Activated T-cell treated with anti-CD3 and anti-CD28 coated beads for 24 hours (primary cell): Measurements from ENCODE around the gene ADGRD1.
"Not testable (repeated sequence)": the region's sequence is repeated elsewhere in the genome, so short reads cannot be mapped to it uniquely, and the experiment has no call there.

Experiments used
- DNase-seq: peaks from one replicate; pipeline ENCODE4 v3.0.0-alpha.2; 2020; ENCODE audit warnings: low read depth

Gene ADGRD1

GRCh38 chr12:131121705-131122405 is 168.1 kb downstream of the ADGRD1 start:
- DNase-seq = no peak

- no peak for DNase-seq
These were observed 168.9 kb downstream of the ADGRD1 start for GRCh38 chr12:131122631-131123030.

GRCh38 chr12:131123817-131124216 is 170.1 kb downstream of the ADGRD1 start:
- no peak for DNase-seq

- DNase-seq = no peak
These were observed 171.0 kb downstream of the ADGRD1 start for GRCh38 chr12:131124487-131125280.

GRCh38 chr12:131126662-131127173 is 173.0 kb downstream of the ADGRD1 start:
- no peak for DNase-seq

- DNase-seq = no peak
These were observed 174.8 kb downstream of the ADGRD1 start for GRCh38 chr12:131128556-131128955.

GRCh38 chr12:131128966-131129619 is 175.4 kb downstream of the ADGRD1 start:
- not testable (repeated sequence) for DNase-seq

GRCh38 chr12:131129839-131130238 is 176.1 kb downstream of the ADGRD1 start:
- no peak for DNase-seq

- no peak for DNase-seq
These were observed 176.7 kb downstream of the ADGRD1 start for GRCh38 chr12:131130311-131130911.

- no peak for DNase-seq
These were observed 177.5 kb downstream of the ADGRD1 start for GRCh38 chr12:131131077-131131807.

GRCh38 chr12:131131808-131132117 is 178.1 kb downstream of the ADGRD1 start:
- no peak for DNase-seq

- DNase-seq = peak; percentile 64
These were observed 178.6 kb downstream of the ADGRD1 start for GRCh38 chr12:131132118-131132892.

GRCh38 chr12:131133015-131133905 is 179.6 kb downstream of the ADGRD1 start:
- DNase-seq = no peak

- DNase-seq = no peak
These were observed 180.3 kb downstream of the ADGRD1 start for GRCh38 chr12:131133994-131134393.

- no peak for DNase-seq
These were observed 181.0 kb downstream of the ADGRD1 start for GRCh38 chr12:131134523-131135310.

GRCh38 chr12:131135311-131135785 is 181.6 kb downstream of the ADGRD1 start:
- DNase-seq = no peak

- no peak for DNase-seq
These were observed 182.3 kb downstream of the ADGRD1 start for GRCh38 chr12:131135786-131136538.

GRCh38 chr12:131136539-131136872 is 182.8 kb downstream of the ADGRD1 start:
- no peak for DNase-seq
